Astrocyte (in vitro differentiated cells and primary cell): ENCODE measurements around the gene TIPARP. TPM values are rescaled to one million over a fixed set of nuclear protein-coding genes. Genes with fewer than 3 reads are reported as not detected.

Experiments used
- DNase-seq: peaks from one replicate; pipeline ENCODE4 v3.0.0-alpha.2; 2010; ENCODE audit warnings: low read depth
- FAIRE-seq: peaks from 2 replicates; lab custom pipeline; 2011; peaks lifted over from hg19 to GRCh38; lab: Jason Lieb, UNC
- H2AFZ ChIP-seq: 2 replicates; pipeline ENCODE4 v1.6.0; 2012; ENCODE audit warnings: low read depth, low read length, inconsistent platforms
- H3K27ac ChIP-seq: 2 replicates; pipeline ENCODE4 v1.5.1; 2011; ENCODE audit warnings: low read depth, low read length, inconsistent platforms
- H3K27me3 ChIP-seq: 2 replicates; pipeline ENCODE4 v1.6.0; 2011; ENCODE audit warnings: low read length, inconsistent platforms; ENCODE audit not compliant: insufficient read depth
- H3K36me3 ChIP-seq: 2 replicates; pipeline ENCODE4 v1.5.1; 2011; ENCODE audit warnings: low read length, inconsistent platforms; ENCODE audit not compliant: insufficient read depth
- H3K4me1 ChIP-seq: 2 replicates; pipeline ENCODE4 v1.5.1; 2011; ENCODE audit warnings: low read length, inconsistent platforms; ENCODE audit not compliant: insufficient read depth
- H3K4me2 ChIP-seq: 2 replicates; pipeline ENCODE4 v1.6.0; 2012; ENCODE audit warnings: low read length, inconsistent platforms
- H3K4me3 ChIP-seq: 2 replicates; pipeline ENCODE4 v1.5.1; 2011; ENCODE audit warnings: low read depth, mild to moderate bottlenecking, low read length, inconsistent platforms; ENCODE audit not compliant: insufficient read depth
- H3K79me2 ChIP-seq: 2 replicates; pipeline ENCODE4 v1.6.0; 2012; ENCODE audit warnings: mild to moderate bottlenecking, low read length, inconsistent platforms; ENCODE audit not compliant: insufficient read depth
- H3K9ac ChIP-seq: 2 replicates; pipeline ENCODE4 v1.6.0; 2012; ENCODE audit warnings: mild to moderate bottlenecking, low read length, inconsistent platforms
- H3K9me3 ChIP-seq: 2 replicates; pipeline ENCODE4 v1.5.1; 2012; ENCODE audit warnings: low read depth, mild to moderate bottlenecking, low read length, inconsistent platforms; ENCODE audit not compliant: insufficient read depth
- H4K20me1 ChIP-seq: 2 replicates; pipeline ENCODE4 v1.6.0; 2012; ENCODE audit warnings: low read length, inconsistent platforms; ENCODE audit not compliant: insufficient read depth
- H3K27ac Mint-ChIP-seq: one replicate; pipeline ENCODE4 v1.8.0; 2021; ENCODE audit warnings: mild to moderate bottlenecking, mixed read lengths; ENCODE audit not compliant: unreplicated experiment
- H3K27me3 Mint-ChIP-seq: one replicate; pipeline ENCODE4 v1.8.0; 2021; ENCODE audit warnings: low read depth, mixed read lengths; ENCODE audit not compliant: unreplicated experiment
- H3K36me3 Mint-ChIP-seq: one replicate; pipeline ENCODE4 v1.8.0; 2021; ENCODE audit warnings: low read depth, mixed read lengths; ENCODE audit not compliant: unreplicated experiment
- H3K4me1 Mint-ChIP-seq: one replicate; pipeline ENCODE4 v1.8.0; 2021; ENCODE audit warnings: low read depth, mixed read lengths; ENCODE audit not compliant: unreplicated experiment
- H3K4me3 Mint-ChIP-seq: one replicate; pipeline ENCODE4 v1.8.0; 2021; ENCODE audit warnings: mild to moderate bottlenecking, moderate library complexity, mixed read lengths; ENCODE audit not compliant: unreplicated experiment
- H3K9me3 Mint-ChIP-seq: one replicate; pipeline ENCODE4 v1.8.0; 2021; ENCODE audit warnings: mild to moderate bottlenecking, mixed read lengths; ENCODE audit not compliant: unreplicated experiment
- CTCF ChIP-seq: IDR thresholded peaks from 2 replicates; pipeline ENCODE4 v1.5.1; 2011; ENCODE audit warnings: low read depth, mild to moderate bottlenecking, inconsistent platforms, low read length, moderate library complexity; ENCODE audit not compliant: insufficient read depth
- EZH2 ChIP-seq: IDR thresholded peaks from 2 replicates; pipeline ENCODE4 v1.6.1; 2012; ENCODE audit warnings: mild to moderate bottlenecking, low read length, inconsistent platforms; ENCODE audit not compliant: insufficient read depth
- total RNA-seq: library from RNA; stranded (reverse); gene quantifications from 2 replicates; pipeline ENCODE4 v1.2.1, GENCODE V29; 2021

TIPARP gene
- total RNA-seq, 1 donor from 2014 or later = 74.2 TPM

GRCh38 chr3:156718622-156719306 lies 44.4 kb downstream of the TIPARP start:
- Histone ChIP-seq H3K9me3 (no peaks in the 10 kb centered on the region), H4K20me1 (no peaks in the 10 kb centered on the region), H3K4me1 (no peaks in the 10 kb centered on the region), H3K9ac (no peak overlapping the region), H3K4me2 (no peak overlapping the region), H3K4me3 (no peak overlapping the region), H2AFZ (no peak overlapping the region), H3K36me3 (peaks cover 29% of the 10 kb centered on the region), H3K79me2 (no peaks in the 10 kb centered on the region), H3K27ac (no peak overlapping the region), H3K27me3 (no peaks in the 10 kb centered on the region)
- peaks cover 27% of the 10 kb centered on the region for H3K4me1 Mint-ChIP-seq
- TF ChIP-seq CTCF (no peak), EZH2 (no peak)
- FAIRE-seq = no peak
- H3K4me3 Mint-ChIP-seq = no peak overlapping the region
- peak overlapping the region; percentile 80 for H3K27ac Mint-ChIP-seq
- H3K27me3 Mint-ChIP-seq = no peaks in the 10 kb centered on the region
- H3K9me3 Mint-ChIP-seq = no peaks in the 10 kb centered on the region
- peak; percentile 72 for DNase-seq
- H3K36me3 Mint-ChIP-seq = peaks cover 16% of the 10 kb centered on the region

GRCh38 chr3:156720826-156721225 lies 46.4 kb downstream of the TIPARP start:
- Mint-ChIP-seq H3K27me3 (no peaks in the 10 kb centered on the region), H3K9me3 (no peaks in the 10 kb centered on the region), H3K36me3 (peaks cover 12% of the 10 kb centered on the region), H3K4me3 (no peak overlapping the region), H3K27ac (no peak overlapping the region), H3K4me1 (peaks cover 27% of the 10 kb centered on the region)
- H4K20me1 ChIP-seq = no peaks in the 10 kb centered on the region
- TF ChIP-seq CTCF (no peak), EZH2 (no peak)
- no peak overlapping the region for H2AFZ ChIP-seq
- no peak overlapping the region for H3K9ac ChIP-seq
- no peak for FAIRE-seq
- no peak overlapping the region for H3K4me2 ChIP-seq
- no peaks in the 10 kb centered on the region for H3K4me1 ChIP-seq
- DNase-seq = no peak
- no peaks in the 10 kb centered on the region for H3K9me3 ChIP-seq
- no peak overlapping the region for H3K27ac ChIP-seq
- no peaks in the 10 kb centered on the region for H3K79me2 ChIP-seq
- no peak overlapping the region for H3K4me3 ChIP-seq
- no peaks in the 10 kb centered on the region for H3K27me3 ChIP-seq
- peaks cover 19% of the 10 kb centered on the region for H3K36me3 ChIP-seq
